ENCODE results near the gene RANBP10. TPM values are rescaled to one million over a fixed set of nuclear protein-coding genes. Genes with fewer than 3 reads are reported as not detected.

The RANBP10 gene
- total and polyA plus RNA-seq, 8 donors, result 16.8 to 45.8 (median 34.5) TPM

GRCh38 chr16:67731071-67731752 is 75.1 kb downstream of the RANBP10 start:
- Histone ChIP-seq H3K4me1 (no peaks in the 10 kb centered on the region), H3K27me3 (no peaks in the 10 kb centered on the region), H3K27ac (no peak overlapping the region), H3K4me3 (no peak overlapping the region), H3K36me3 (peaks cover 5 to 83% of the 10 kb centered on the region in 2 donors), H3K9me3 (no peaks in the 10 kb centered on the region)
- ATAC-seq (no peak), DNase-seq (peak in 1 of 4 donors; percentile 35)
- intact Hi-C loops (cut with DNase I), result no loop called here
- no peak for TF ChIP-seq CTCF (IDR thresholded peaks at IDR 0.05)

- H3K27ac ChIP-seq, result no peak overlapping the region
- H3K36me3 ChIP-seq, result peaks cover 5 to 88% of the 10 kb centered on the region in 2 donors
- no peaks in the 10 kb centered on the region for H3K9me3 ChIP-seq
- ATAC-seq (no peak), DNase-seq (peak in 1 of 4 donors; percentile 39)
- H3K4me1 ChIP-seq, result no peaks in the 10 kb centered on the region
- no peak overlapping the region for H3K4me3 ChIP-seq
- intact Hi-C loops (cut with DNase I), result no loop called here
- TF ChIP-seq CTCF (IDR thresholded peaks at IDR 0.05), result no peak
- no peaks in the 10 kb centered on the region for H3K27me3 ChIP-seq
These were observed 76.0 kb downstream of the RANBP10 start for GRCh38 chr16:67730326-67730725.

GRCh38 chr16:67729636-67730248 is 76.6 kb downstream of the RANBP10 start:
- ATAC-seq, result no peak
- Histone ChIP-seq H3K27me3 (no peaks in the 10 kb centered on the region), H3K4me3 (no peak overlapping the region), H3K36me3 (peaks cover 5 to 88% of the 10 kb centered on the region in 2 donors), H3K4me1 (no peaks in the 10 kb centered on the region), H3K9me3 (no peaks in the 10 kb centered on the region), H3K27ac (no peak overlapping the region)
- DNase-seq, result peak in 1 of 4 donors; percentile 42
- TF ChIP-seq CTCF (IDR thresholded peaks at IDR 0.05), result no peak
- intact Hi-C loops (cut with DNase I), result no loop called here

GRCh38 chr16:67727521-67728485 is 78.6 kb downstream of the RANBP10 start:
- intact Hi-C loops (cut with DNase I), result no loop called here
- Histone ChIP-seq H3K9me3 (no peaks in the 10 kb centered on the region), H3K4me3 (no peak overlapping the region), H3K27ac (no peak overlapping the region), H3K36me3 (peaks cover 5 to 91% of the 10 kb centered on the region in 2 donors), H3K4me1 (no peaks in the 10 kb centered on the region), H3K27me3 (no peaks in the 10 kb centered on the region)
- ATAC-seq (no peak), DNase-seq (peak in 1 of 4 donors; percentile 41)
- TF ChIP-seq CTCF (IDR thresholded peaks at IDR 0.05), result no peak
